ENCODE measurements around the gene XPO5.
A peak's percentile ranks its signal among the peaks of the same experiment; 100 is the strongest.
"Not testable (repeated sequence)": the region's sequence is repeated elsewhere in the genome, so short reads cannot be mapped to it uniquely, and the experiment has no call there.

The XPO5 gene

GRCh38 chr6:43582911-43583310, 7.1 kb upstream of the XPO5 start:
- no peak for FAIRE-seq

- no peak for FAIRE-seq
Observed at GRCh38 chr6:43579171-43579570, 3.3 kb upstream of the XPO5 start.

- no peak for FAIRE-seq
Observed at GRCh38 chr6:43578748-43579147, 2.9 kb upstream of the XPO5 start.

- no peak for FAIRE-seq
Observed at GRCh38 chr6:43575105-43575771, 600 bp downstream of the XPO5 start.

- FAIRE-seq: no peak
Observed at GRCh38 chr6:43572015-43572414, 3.8 kb downstream of the XPO5 start.

- no peak for FAIRE-seq
Observed at GRCh38 chr6:43570876-43571441, 4.9 kb downstream of the XPO5 start.

- FAIRE-seq: no peak
Observed at GRCh38 chr6:43559328-43559727, 16.5 kb downstream of the XPO5 start.

GRCh38 chr6:43557620-43558019, 18.2 kb downstream of the XPO5 start:
- FAIRE-seq: not testable (repeated sequence)

- no peak for FAIRE-seq
Observed at GRCh38 chr6:43547222-43547621, 28.6 kb downstream of the XPO5 start.

GRCh38 chr6:43544461-43544860, 31.4 kb downstream of the XPO5 start:
- no peak for FAIRE-seq

GRCh38 chr6:43541774-43542471, 33.9 kb downstream of the XPO5 start:
- FAIRE-seq: no peak

GRCh38 chr6:43540507-43540906, 35.3 kb downstream of the XPO5 start:
- FAIRE-seq: no peak

GRCh38 chr6:43539409-43539808, 36.4 kb downstream of the XPO5 start:
- FAIRE-seq: not testable (repeated sequence)

GRCh38 chr6:43538986-43539385, 36.9 kb downstream of the XPO5 start:
- FAIRE-seq: not testable (repeated sequence)

GRCh38 chr6:43532201-43532600, 43.6 kb downstream of the XPO5 start:
- no peak for FAIRE-seq

GRCh38 chr6:43524483-43524961, 51.3 kb downstream of the XPO5 start:
- FAIRE-seq: no peak

GRCh38 chr6:43523284-43523683, 52.6 kb downstream of the XPO5 start:
- no peak for FAIRE-seq

GRCh38 chr6:43522547-43523261, 53.1 kb downstream of the XPO5 start:
- no peak for FAIRE-seq

GRCh38 chr6:43521836-43522235, 54.0 kb downstream of the XPO5 start:
- no peak for FAIRE-seq

- FAIRE-seq: no peak
Observed at GRCh38 chr6:43520097-43520496, 55.7 kb downstream of the XPO5 start.

- no peak for FAIRE-seq
Observed at GRCh38 chr6:43517505-43518357, 58.1 kb downstream of the XPO5 start.

- peak; percentile 95 for FAIRE-seq
Observed at GRCh38 chr6:43516697-43517504, 58.9 kb downstream of the XPO5 start, which contains the start of the genes POLR1C and YIPF3. Gene POLR1C, plus strand, starts transcription at chr6:43517089. Its CDS starts 21 bp downstream, at chr6:43517110. Gene YIPF3, minus strand, starts transcription at chr6:43516926. Its CDS starts 119 bp downstream, at chr6:43516807.

Measured in G401.6 (cell line).